Right lobe of liver (tissue), 4 donors: ENCODE data around the gene FZD1.

Source experiments
- POLR2A ChIP-seq: fragments of 450-650 bp; IDR thresholded peaks from one replicate; pipeline ENCODE4 v1.6.1; 2017; ENCODE audit warnings: antibody characterized with exemption, mild to moderate bottlenecking
- TF ChIP-seq, protein P1 (sequence below), 4 donors: fragments of 200-600 bp in 3 of 4; fragments of 450-650 bp in 1 of 4; IDR thresholded peaks; one replicate each; pipeline versions ENCODE4 v1.5.1 to v1.8.0; 2016 to 2022; ENCODE audit warnings: antibody characterized with exemption in 4 of 4, mild to moderate bottlenecking in 2 of 4
- donor health status: DM: no; HTN: no; CAD: no.
- donor health status: DM: no; HTN: no; CAD: no.
- donor health status: DM: no; HTN: yes; CAD: no.

DNA sequence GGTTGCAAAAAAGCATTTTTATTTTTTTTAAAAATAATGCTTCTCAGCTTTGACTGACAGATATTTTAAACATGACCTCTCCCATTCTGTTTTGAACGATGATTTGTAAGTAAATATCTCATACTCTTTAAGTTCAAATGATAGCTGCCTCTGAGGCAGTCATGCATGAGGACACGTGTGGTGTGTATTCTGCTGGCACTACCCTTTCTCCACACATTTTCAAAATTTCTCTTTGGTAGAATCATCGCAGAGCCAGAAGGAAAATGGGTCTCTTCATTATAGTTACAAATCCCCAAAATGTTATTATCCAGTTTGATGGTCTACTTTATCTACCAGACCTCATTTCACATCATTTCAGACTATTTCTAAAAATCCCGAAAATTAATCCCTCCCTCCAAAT is 55.1 kb downstream of the FZD1 start:
- TF ChIP-seq, protein P1, sequence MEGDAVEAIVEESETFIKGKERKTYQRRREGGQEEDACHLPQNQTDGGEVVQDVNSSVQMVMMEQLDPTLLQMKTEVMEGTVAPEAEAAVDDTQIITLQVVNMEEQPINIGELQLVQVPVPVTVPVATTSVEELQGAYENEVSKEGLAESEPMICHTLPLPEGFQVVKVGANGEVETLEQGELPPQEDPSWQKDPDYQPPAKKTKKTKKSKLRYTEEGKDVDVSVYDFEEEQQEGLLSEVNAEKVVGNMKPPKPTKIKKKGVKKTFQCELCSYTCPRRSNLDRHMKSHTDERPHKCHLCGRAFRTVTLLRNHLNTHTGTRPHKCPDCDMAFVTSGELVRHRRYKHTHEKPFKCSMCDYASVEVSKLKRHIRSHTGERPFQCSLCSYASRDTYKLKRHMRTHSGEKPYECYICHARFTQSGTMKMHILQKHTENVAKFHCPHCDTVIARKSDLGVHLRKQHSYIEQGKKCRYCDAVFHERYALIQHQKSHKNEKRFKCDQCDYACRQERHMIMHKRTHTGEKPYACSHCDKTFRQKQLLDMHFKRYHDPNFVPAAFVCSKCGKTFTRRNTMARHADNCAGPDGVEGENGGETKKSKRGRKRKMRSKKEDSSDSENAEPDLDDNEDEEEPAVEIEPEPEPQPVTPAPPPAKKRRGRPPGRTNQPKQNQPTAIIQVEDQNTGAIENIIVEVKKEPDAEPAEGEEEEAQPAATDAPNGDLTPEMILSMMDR (IDR thresholded peaks at IDR 0.05): no peak
- no peak for TF ChIP-seq POLR2A
